GM12872 (cell line): ENCODE measurements around the gene PAQR3.

Experiments used
- TF ChIP-seq, protein P1 (sequence below): IDR thresholded peaks from 3 replicates; pipeline ENCODE4 v1.5.1; 2011; ENCODE audit warnings: low read depth, mild to moderate bottlenecking, low read length, moderate library complexity; ENCODE audit not compliant: insufficient read depth

PAQR3 gene, protein sequence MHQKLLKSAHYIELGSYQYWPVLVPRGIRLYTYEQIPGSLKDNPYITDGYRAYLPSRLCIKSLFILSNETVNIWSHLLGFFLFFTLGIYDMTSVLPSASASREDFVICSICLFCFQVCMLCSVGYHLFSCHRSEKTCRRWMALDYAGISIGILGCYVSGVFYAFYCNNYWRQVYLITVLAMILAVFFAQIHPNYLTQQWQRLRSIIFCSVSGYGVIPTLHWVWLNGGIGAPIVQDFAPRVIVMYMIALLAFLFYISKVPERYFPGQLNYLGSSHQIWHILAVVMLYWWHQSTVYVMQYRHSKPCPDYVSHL

DNA sequence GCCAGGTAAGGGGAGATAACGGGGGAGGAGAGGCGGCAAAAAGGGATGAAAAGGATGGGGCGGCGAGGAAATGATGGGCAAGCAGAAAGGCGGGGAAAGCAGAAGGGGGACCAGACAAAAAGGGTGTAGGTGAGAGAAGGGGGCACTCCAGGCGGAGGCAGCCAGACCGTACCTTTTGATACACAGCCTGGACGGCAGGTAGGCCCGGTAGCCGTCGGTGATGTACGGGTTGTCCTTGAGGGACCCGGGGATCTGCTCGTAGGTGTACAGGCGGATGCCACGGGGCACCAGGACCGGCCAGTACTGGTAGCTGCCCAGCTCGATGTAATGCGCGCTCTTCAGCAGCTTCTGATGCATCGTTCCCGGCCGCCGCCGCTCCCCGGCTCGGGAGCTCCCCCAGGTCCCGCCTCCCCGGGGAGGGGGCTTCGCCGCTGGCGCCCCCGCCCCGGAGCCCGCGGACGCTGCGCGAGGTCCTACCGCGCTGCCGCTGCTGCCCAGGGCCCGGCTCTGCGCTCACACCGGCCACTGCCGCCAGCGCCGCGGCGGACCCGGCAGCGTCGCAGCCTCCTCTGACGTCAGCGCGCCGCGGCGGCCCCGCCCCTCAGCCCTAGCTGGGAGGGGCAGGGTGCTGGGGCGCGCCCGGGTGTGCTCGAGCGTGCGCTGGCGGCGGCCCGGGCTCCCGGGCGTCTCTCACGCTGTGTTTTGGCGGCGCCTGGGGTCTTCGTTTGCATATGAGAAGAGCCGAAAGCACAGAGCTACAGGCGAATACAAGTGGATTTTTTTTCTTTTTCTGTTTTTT lies at the start of gene PAQR3:
Gene PAQR3, minus strand, starts transcription at position 571 of the 799 bp plus-strand sequence. Its CDS starts 214 bp downstream, at position 357.
- TF ChIP-seq, protein P1, sequence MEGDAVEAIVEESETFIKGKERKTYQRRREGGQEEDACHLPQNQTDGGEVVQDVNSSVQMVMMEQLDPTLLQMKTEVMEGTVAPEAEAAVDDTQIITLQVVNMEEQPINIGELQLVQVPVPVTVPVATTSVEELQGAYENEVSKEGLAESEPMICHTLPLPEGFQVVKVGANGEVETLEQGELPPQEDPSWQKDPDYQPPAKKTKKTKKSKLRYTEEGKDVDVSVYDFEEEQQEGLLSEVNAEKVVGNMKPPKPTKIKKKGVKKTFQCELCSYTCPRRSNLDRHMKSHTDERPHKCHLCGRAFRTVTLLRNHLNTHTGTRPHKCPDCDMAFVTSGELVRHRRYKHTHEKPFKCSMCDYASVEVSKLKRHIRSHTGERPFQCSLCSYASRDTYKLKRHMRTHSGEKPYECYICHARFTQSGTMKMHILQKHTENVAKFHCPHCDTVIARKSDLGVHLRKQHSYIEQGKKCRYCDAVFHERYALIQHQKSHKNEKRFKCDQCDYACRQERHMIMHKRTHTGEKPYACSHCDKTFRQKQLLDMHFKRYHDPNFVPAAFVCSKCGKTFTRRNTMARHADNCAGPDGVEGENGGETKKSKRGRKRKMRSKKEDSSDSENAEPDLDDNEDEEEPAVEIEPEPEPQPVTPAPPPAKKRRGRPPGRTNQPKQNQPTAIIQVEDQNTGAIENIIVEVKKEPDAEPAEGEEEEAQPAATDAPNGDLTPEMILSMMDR: no peak

DNA sequence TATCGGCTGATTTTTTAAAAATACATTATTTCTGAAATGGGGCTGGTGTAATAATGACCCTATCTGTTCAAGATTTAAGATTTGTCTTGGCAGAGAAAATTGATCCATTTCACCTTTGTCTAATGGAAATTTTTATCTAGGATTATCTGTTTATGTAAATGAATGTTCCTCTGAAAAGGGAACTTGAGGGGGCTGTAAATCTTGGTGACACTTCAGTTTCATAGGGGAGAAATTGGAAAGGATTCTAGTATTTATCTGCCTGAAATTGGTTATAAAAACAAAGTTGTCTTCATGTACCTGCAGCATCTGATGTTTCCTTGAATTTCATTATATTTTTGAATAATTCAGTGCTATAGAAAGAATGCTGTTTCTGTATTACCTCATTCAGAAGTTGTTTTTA lies 48.4 kb upstream of the PAQR3 start:
- TF ChIP-seq, protein P1: no peak

DNA sequence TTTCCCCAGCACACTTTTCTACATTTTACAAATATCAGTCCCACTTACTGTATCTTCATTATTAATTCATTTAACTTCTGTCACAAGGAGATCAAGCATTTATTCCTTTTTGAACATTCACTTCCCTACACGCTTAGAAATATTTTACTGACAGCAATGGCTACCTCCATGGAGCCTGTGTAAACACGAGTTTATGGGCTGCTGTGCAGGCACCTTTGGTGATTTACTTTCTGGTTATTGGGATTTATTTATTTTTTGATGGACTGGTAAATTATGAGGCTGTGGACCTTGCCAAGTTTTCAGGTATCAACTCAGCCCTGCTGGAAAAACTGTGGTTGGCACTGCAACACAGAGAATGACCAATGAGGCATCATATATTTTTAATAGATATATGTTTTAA lies 45.4 kb upstream of the PAQR3 start:
- TF ChIP-seq, protein P1: no peak

DNA sequence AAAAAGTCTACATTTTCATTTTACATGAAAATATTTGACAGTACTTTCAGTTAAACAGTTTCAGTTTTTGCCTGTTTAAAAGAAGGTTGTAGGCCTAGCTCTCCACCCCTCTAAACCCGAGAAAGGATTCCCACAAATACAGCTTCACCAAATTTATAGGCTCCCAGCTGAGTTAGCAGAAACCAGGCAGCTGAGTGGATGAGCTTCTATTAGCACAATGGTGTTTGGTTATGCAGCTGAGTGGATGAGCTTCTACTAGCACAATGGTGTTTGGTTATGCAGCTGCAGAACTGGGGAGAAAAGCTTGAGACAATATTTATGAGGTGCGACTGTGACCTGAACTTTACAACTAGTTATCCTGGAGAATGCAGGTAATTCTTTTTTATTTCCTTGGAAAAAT lies 36.6 kb upstream of the PAQR3 start:
- TF ChIP-seq, protein P1: no peak

DNA sequence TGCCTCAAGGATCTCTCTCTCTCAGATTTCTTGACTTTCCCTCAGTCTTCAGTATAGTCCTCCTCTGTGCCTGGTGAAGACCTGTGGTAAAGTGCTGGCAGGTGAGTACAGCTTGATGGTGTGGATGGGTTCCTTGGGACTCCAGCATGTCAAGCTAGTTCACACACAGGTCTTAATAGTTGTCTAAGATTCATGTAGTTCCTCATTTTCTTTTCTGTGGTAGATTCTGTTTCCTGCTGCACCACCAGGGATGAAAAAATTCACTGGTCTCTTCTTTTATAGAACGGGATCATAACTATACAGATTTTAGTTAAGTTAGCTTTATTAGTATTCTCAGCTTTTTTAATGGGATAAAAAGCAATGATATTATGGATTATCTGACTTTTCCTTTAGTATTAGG lies 32.5 kb upstream of the PAQR3 start:
- TF ChIP-seq, protein P1: no peak

DNA sequence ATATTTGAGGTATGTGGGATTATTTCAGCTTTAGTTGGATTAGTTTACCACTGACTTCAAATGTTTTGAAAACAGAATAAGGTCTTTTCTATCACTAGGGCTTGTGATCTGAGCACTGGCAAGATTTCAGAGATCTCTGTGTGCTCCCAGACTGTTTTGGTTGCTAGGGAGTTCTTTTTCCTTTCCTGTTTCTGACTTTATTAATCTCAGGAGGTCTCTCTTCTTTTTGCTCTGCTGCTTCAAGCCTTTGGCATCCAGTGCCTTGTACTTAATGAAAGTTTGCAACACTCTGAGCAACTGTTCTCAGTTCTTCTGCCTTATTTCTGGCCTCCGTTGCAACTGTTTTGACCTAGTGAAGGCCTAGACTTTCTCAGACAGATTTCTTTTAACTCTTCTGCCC lies 32.1 kb upstream of the PAQR3 start:
- TF ChIP-seq, protein P1: no peak

DNA sequence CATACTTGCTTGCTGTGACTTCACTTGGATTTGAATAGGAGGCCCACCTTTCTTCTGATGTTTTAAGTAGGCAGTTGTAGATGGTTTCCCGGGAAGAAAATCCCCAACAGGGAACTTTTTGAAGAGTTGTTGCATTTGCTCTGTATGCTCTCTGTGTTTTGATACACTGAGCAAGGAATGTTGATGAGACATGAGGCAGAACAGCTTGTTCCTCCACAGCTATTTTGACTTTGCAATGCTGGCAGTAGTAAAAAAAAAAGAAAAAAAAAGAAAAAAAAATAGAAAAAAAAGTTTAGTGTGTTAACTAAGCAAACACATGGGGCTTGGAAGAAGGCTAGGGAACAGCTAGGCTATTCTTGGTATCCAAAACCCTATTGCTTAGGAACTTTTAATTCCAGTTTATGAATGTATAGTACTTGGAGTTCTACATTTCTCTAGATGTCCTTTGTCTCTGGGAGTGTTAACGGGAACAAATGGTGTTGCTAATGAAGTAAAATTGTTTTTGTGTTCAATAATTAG lies 23.4 kb upstream of the PAQR3 start:
- TF ChIP-seq, protein P1: no peak
